Measurements from ENCODE around the gene BST2.

The BST2 gene

GRCh38 chr19:17405250-17406045 lies at the start of gene BST2:
Gene BST2 (minus strand): TSS chr19:17405630. CDS start chr19:17405575, 55 bp downstream.
- in situ Hi-C loops (cut with HindIII; ENCODE audit: low sequenced_read_pairs): no loop called here
- DNase-seq (ENCODE audit: low read depth, low spot score): peak; percentile 42
- H3K4me3 ChIP-seq (ENCODE audit: low read depth, low read length): no peak within 1 kb of the TSS
- TF ChIP-seq CTCF (IDR thresholded peaks at IDR 0.05; ENCODE audit: low read depth, low read length): no peak

GRCh38 chr19:17454576-17455071 lies 49.2 kb upstream of the BST2 start:
- TF ChIP-seq CTCF (IDR thresholded peaks at IDR 0.05; ENCODE audit: low read depth, low read length): no peak
- in situ Hi-C loops (cut with HindIII; ENCODE audit: low sequenced_read_pairs): no loop called here
- no peak overlapping the region for H3K4me3 ChIP-seq (ENCODE audit: low read depth, low read length)
- DNase-seq (ENCODE audit: low read depth, low spot score): no peak

GRCh38 chr19:17451820-17452219 lies 46.4 kb upstream of the BST2 start:
- TF ChIP-seq CTCF (IDR thresholded peaks at IDR 0.05; ENCODE audit: low read depth, low read length): no peak

GRCh38 chr19:17450264-17451075 lies 45.0 kb upstream of the BST2 start:
- DNase-seq (ENCODE audit: low read depth, low spot score): no peak
- in situ Hi-C loops (cut with HindIII; ENCODE audit: low sequenced_read_pairs): no loop called here
- TF ChIP-seq CTCF (IDR thresholded peaks at IDR 0.05; ENCODE audit: low read depth, low read length): no peak

More at GRCh38 chr19:17451820-17452219, 46.4 kb upstream of the BST2 start:
- in situ Hi-C loops (cut with HindIII; ENCODE audit: low sequenced_read_pairs): no loop called here
- H3K4me3 ChIP-seq (ENCODE audit: low read depth, low read length): no peak overlapping the region
- DNase-seq (ENCODE audit: low read depth, low spot score): no peak

GRCh38 chr19:17448131-17448967 lies 42.9 kb upstream of the BST2 start, which contains the start of gene TMEM221:
Gene TMEM221 (minus strand): TSS chr19:17448668. CDS start chr19:17448462, 206 bp downstream.
- no peak for DNase-seq (ENCODE audit: low read depth, low spot score)
- peak within 1 kb of the TSS; percentile 17 for H3K4me3 ChIP-seq (ENCODE audit: low read depth, low read length)
- in situ Hi-C loops (cut with HindIII; ENCODE audit: low sequenced_read_pairs): no loop called here
- TF ChIP-seq CTCF (IDR thresholded peaks at IDR 0.05; ENCODE audit: low read depth, low read length): peak; percentile 47

More at GRCh38 chr19:17450264-17451075, 45.0 kb upstream of the BST2 start:
- H3K4me3 ChIP-seq (ENCODE audit: low read depth, low read length): no peak overlapping the region

GRCh38 chr19:17447704-17448130 lies 42.3 kb upstream of the BST2 start:
- no peak for DNase-seq (ENCODE audit: low read depth, low spot score)
- in situ Hi-C loops (cut with HindIII; ENCODE audit: low sequenced_read_pairs): no loop called here
- no peak overlapping the region for H3K4me3 ChIP-seq (ENCODE audit: low read depth, low read length)
- no peak for TF ChIP-seq CTCF (IDR thresholded peaks at IDR 0.05; ENCODE audit: low read depth, low read length)

All from astrocyte of the spinal cord (primary cell).